ENCODE results near the gene EAPP.
"Not testable (repeated sequence)": the region's sequence is repeated elsewhere in the genome, so short reads cannot be mapped to it uniquely, and the experiment has no call there.

Gene EAPP

DNA sequence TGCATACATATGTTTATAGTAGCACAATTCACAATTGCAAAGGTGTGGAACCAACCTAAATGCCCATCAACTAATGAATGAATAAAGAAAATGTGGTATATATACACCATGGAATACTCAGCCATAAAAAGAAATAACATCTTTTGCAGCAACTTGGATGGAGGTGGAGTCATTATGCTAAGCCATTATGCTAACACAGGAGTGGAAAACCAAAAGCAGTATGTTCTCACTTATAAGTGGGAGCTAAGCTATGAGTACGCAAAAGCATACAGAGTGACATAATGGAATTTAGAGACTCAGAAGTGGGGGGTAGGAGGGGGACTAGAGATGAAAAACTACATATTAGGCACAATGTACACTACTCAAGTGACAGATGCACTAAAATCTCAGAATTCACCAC is 61.2 kb downstream of the EAPP start:
- no peak for DNase-seq

- DNase-seq = not testable (repeated sequence)
Measured at GRCh38 chr14:34476036-34476435, 63.5 kb downstream of the EAPP start.

- DNase-seq = no peak
Measured at GRCh38 chr14:34475163-34475562, 64.3 kb downstream of the EAPP start.

DNA sequence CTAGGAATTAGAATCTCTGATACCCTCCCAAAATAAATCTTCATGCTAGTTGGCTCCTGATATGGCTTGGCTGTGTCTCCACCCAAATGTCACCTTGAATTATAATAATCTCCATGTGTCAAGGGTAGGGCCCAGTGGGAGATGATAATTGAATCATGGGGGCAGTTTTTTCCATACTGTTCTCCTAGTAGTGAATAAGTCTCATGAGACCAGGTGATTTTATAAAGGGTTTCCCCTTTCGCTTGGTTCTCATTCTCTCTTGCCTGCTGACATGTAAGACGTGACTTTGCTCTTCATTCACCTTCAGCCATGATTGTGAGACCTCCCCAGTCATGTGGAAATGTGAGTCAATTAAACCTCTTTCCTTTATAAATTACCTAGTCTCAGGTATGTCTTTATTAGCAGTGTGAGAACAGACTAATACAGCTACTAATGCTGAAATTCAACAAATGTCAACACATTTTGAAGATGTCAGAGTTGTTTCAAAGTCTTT is 65.3 kb downstream of the EAPP start:
- DNase-seq = peak; percentile 79

DNA sequence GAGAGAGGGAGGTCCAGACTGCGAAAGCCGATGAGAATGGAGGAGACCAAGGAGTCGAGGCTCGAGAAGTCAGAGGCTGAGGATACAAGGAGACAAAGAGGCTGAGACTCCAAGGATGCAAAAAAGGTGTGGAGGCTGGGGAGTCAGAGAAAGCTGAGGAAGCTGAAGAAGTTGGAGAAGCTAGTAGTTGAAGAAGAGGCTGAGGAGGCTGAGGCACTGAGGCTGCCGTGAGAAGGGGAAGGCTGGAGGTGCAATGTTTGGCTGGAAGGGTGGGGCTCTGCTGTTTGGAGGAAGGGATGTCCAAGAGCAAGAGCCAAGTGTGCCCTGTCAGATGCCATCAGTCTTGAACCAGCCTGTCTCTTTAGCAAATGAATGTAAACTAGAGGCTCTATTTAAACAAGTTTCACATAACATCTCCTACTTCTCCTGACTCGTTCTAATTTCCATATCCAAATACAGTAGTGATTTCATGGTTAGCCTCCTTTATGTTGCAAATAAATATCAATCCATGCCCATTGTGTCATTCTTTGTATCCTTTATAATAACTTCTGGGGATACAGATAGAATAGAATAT is 66.7 kb downstream of the EAPP start:
- no peak for DNase-seq

DNA sequence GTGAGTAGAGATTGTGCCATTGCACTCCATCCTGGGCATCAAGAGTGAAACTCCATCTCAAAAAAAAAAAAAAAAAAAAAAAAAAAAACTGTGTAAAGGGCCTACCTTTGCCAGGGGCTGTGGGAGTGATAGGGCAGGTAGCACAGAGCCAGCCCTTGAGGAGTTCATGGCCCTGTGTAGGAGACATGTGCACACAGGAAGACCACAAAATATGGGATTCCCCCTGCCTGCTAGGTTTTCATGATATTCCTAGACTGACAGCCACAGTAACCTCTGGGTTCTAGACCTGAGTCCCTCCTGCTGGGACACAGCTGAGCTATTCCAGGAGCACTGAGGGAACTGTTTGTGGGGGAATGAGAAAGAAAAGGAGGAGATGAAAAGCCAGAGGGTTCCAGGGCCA is 69.2 kb downstream of the EAPP start:
- DNase-seq = no peak

GRCh38 chr14:34466691-34467090 is 72.8 kb downstream of the EAPP start:
- no peak for DNase-seq

Data from NCI-H82 (cell line).